Neural cell (in vitro differentiated cells): ENCODE measurements around the gene GLI3.

Experiments used
- CTCF ChIP-seq: fragments of 450-650 bp; IDR thresholded peaks from 2 replicates; pipeline ENCODE4 v1.5.1; 2014; ENCODE audit warnings: antibody characterized with exemption, mild to moderate bottlenecking, moderate library complexity; ENCODE audit not compliant: poor library complexity, severe bottlenecking
- EP300 ChIP-seq: fragments of 450-650 bp; conservative IDR thresholded peaks from 2 replicates; pipeline ENCODE4 v1.6.1; 2014; ENCODE audit warnings: antibody characterized with exemption, mild to moderate bottlenecking, moderate library complexity; ENCODE audit not compliant: poor library complexity, severe bottlenecking
- EZH2 ChIP-seq: fragments of 200-600, 300-800 bp; shearing (Covaris generic), sonication (generic); IDR thresholded peaks from 2 replicates; pipeline ENCODE4 v1.6.1; 2014; ENCODE audit warnings: antibody characterized with exemption, low read length, borderline replicate concordance, mild to moderate bottlenecking; ENCODE audit not compliant: insufficient read depth, poor library complexity, severe bottlenecking
- POLR2AphosphoS5 ChIP-seq: IDR thresholded peaks from 2 replicates; pipeline ENCODE4 v1.6.1; 2012
- SMC3 ChIP-seq: fragments of 450-650 bp; conservative IDR thresholded peaks from 2 replicates; pipeline ENCODE4 v1.6.1; 2014; ENCODE audit warnings: antibody characterized with exemption, mild to moderate bottlenecking, moderate library complexity; ENCODE audit not compliant: poor library complexity
- TAF1 ChIP-seq: IDR thresholded peaks from 2 replicates; pipeline ENCODE4 v1.6.1; 2012; ENCODE audit warnings: low read depth
- TF ChIP-seq, protein P1 (sequence below): IDR thresholded peaks from 2 replicates; pipeline ENCODE4 v1.6.1; 2012; ENCODE audit warnings: borderline replicate concordance

- TF ChIP-seq TAF1 (no peak), SMC3 (no peak), EZH2 (no peak), CTCF (no peak), EP300 (no peak), POLR2AphosphoS5 (no peak)
- TF ChIP-seq, protein P1, sequence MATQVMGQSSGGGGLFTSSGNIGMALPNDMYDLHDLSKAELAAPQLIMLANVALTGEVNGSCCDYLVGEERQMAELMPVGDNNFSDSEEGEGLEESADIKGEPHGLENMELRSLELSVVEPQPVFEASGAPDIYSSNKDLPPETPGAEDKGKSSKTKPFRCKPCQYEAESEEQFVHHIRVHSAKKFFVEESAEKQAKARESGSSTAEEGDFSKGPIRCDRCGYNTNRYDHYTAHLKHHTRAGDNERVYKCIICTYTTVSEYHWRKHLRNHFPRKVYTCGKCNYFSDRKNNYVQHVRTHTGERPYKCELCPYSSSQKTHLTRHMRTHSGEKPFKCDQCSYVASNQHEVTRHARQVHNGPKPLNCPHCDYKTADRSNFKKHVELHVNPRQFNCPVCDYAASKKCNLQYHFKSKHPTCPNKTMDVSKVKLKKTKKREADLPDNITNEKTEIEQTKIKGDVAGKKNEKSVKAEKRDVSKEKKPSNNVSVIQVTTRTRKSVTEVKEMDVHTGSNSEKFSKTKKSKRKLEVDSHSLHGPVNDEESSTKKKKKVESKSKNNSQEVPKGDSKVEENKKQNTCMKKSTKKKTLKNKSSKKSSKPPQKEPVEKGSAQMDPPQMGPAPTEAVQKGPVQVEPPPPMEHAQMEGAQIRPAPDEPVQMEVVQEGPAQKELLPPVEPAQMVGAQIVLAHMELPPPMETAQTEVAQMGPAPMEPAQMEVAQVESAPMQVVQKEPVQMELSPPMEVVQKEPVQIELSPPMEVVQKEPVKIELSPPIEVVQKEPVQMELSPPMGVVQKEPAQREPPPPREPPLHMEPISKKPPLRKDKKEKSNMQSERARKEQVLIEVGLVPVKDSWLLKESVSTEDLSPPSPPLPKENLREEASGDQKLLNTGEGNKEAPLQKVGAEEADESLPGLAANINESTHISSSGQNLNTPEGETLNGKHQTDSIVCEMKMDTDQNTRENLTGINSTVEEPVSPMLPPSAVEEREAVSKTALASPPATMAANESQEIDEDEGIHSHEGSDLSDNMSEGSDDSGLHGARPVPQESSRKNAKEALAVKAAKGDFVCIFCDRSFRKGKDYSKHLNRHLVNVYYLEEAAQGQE: no peak
Observed at GRCh38 chr7:41948503-41948902, 288.5 kb downstream of the GLI3 start.
